Sigmoid colon (tissue), 7 donors: Measurements from ENCODE around the gene ARHGAP18. TPM values are rescaled to one million over a fixed set of nuclear protein-coding genes. Genes with fewer than 3 reads are reported as not detected.
A peak's percentile ranks its signal among the peaks of the same experiment; 100 is the strongest.

Source experiments
- DNase-seq: peaks from one replicate; pipeline ENCODE4 v3.0.0-alpha.2; 2019
- H3K27ac ChIP-seq, 4 donors: fragments of 200-600 bp; sonication (generic); one replicate each; pipeline ENCODE4 v1.5.1; 2016 to 2019; ENCODE audit warnings: mild to moderate bottlenecking in 1 of 4
- H3K27me3 ChIP-seq, 3 donors: fragments of 200-600 bp; sonication (generic); one replicate each; pipeline ENCODE4 v1.5.1; 2019; ENCODE audit warnings: mild to moderate bottlenecking in 1 of 3
- H3K36me3 ChIP-seq, 4 donors: fragments of 200-600 bp; sonication (generic); one replicate each; pipeline ENCODE4 v1.5.1; 2016 to 2019
- H3K4me1 ChIP-seq, 4 donors: fragments of 200-600 bp; sonication (generic); one replicate each; pipeline ENCODE4 v1.5.1; 2017 to 2019
- H3K4me3 ChIP-seq, 4 donors: fragments of 200-600 bp; sonication (generic); one replicate each; pipeline ENCODE4 v1.5.1; 2017 to 2019; ENCODE audit warnings: mild to moderate bottlenecking in 2 of 4, moderate library complexity in 1 of 4
- H3K9me3 ChIP-seq, 4 donors: fragments of 200-600 bp in 3 of 4; sonication (generic) in 3 of 4; one replicate each; pipeline versions ENCODE4 v1.5.1 to v1.6.1; 2013 to 2019
- CTCF ChIP-seq, 4 experiments: fragments of 450-650 bp in 3 of 4; fragments of 200-600 bp in 1 of 4; IDR thresholded peaks; one replicate each; pipeline ENCODE4 v1.5.1; 2016 to 2019; ENCODE audit warnings: antibody characterized with exemption in 4 of 4, mild to moderate bottlenecking in 3 of 4, moderate library complexity in 2 of 4
- EP300 ChIP-seq, 4 donors: sonication (generic); formaldehyde crosslinking; IDR thresholded peaks; one replicate each; pipeline ENCODE4 v1.6.1; 2017; ENCODE audit warnings: antibody characterized with exemption in 4 of 4
- POLR2A ChIP-seq, 2 donors: fragments of 450-650 bp; IDR thresholded peaks; one replicate each; pipeline ENCODE4 v1.6.1; 2016; ENCODE audit warnings: antibody characterized with exemption in 2 of 2, mild to moderate bottlenecking in 2 of 2, moderate library complexity in 2 of 2
- POLR2AphosphoS5 ChIP-seq, 4 donors: sonication (generic); formaldehyde crosslinking; IDR thresholded peaks; one replicate each; pipeline ENCODE4 v1.6.1; 2017; ENCODE audit warnings: antibody characterized with exemption in 4 of 4
- WGBS, 2 donors: extraction: QIAGEN DNeasy Blood & Tissue Kit; methylation state at CpG; one replicate each; pipeline ENCODE4 v1.1.7; 2013; 5-methylcytosine and 5-hydroxymethylcytosine counted together
- intact Hi-C: fragments of 100-400 bp; cut with DNase I; formaldehyde crosslinking; loops from one replicate; pipeline ENCODE4 v1.15.1; 2023
- polyA plus RNA-seq, 3 donors: library from polyadenylated mRNA; stranded (reverse); fragments of 200-250 nt; gene quantifications; one replicate each; pipeline ENCODE4 v1.2.3, GENCODE V29; 2013
- total RNA-seq, 4 donors: library from RNA; depleted of rRNA; stranded (reverse); fragments of >200 nt; gene quantifications; one replicate each; pipeline ENCODE4 v1.1.0, GENCODE V29; 2016
- donor health status: healthy with polysubstance abuse.
- donor health status: Bipolar disorder and iron deficiency.
- donor health status: healthy.

The ARHGAP18 gene
- total and polyA plus RNA-seq, 7 donors = 9.2 to 16.9 (median 10.7) TPM

GRCh38 chr6:129598244-129599187, 111.5 kb downstream of the ARHGAP18 start:
- H3K4me3 ChIP-seq = no peak overlapping the region
- H3K9me3 ChIP-seq = no peaks in the 10 kb centered on the region
- DNase-seq = no peak
- WGBS, 2 donors = 44 to 55% methylated on average over 6 of the region's 6 CpGs
- no peaks in the 10 kb centered on the region for H3K4me1 ChIP-seq
- intact Hi-C loops = loop anchor here (2.0 to 10.0 kb wide), 4 partner anchors 134 to 420 kb away; partner anchors contain the start of gene L3MBTL3
- no peaks in the 10 kb centered on the region for H3K27me3 ChIP-seq
- no peak for TF ChIP-seq POLR2A (IDR thresholded peaks at IDR 0.05)
- peak; percentile 66 to 83 (median 72) for TF ChIP-seq CTCF (IDR thresholded peaks at IDR 0.05)
- H3K36me3 ChIP-seq = no peaks in the 10 kb centered on the region
- H3K27ac ChIP-seq = no peak overlapping the region

GRCh38 chr6:129597023-129597713, 112.8 kb downstream of the ARHGAP18 start:
- intact Hi-C loops = loop anchor here (5.0 to 10.0 kb wide), 2 partner anchors 135 to 338 kb away; no protein-coding TSS in a partner anchor
- no peak for DNase-seq
- WGBS, 2 donors = 83 to 93% methylated on average over 5 of the region's 5 CpGs
- H3K4me1 ChIP-seq = no peaks in the 10 kb centered on the region
- H3K4me3 ChIP-seq = no peak overlapping the region
- H3K9me3 ChIP-seq = no peaks in the 10 kb centered on the region
- H3K27ac ChIP-seq = no peak overlapping the region
- H3K36me3 ChIP-seq = no peaks in the 10 kb centered on the region
- TF ChIP-seq POLR2A (IDR thresholded peaks at IDR 0.05) (no peak), CTCF (IDR thresholded peaks at IDR 0.05) (no peak), POLR2AphosphoS5 (IDR thresholded peaks at IDR 0.05) (no peak), EP300 (IDR thresholded peaks at IDR 0.05) (no peak)
- H3K27me3 ChIP-seq = no peaks in the 10 kb centered on the region

GRCh38 chr6:129596522-129596921, 113.5 kb downstream of the ARHGAP18 start:
- no peak for DNase-seq
- TF ChIP-seq POLR2AphosphoS5 (IDR thresholded peaks at IDR 0.05) (no peak), CTCF (IDR thresholded peaks at IDR 0.05) (no peak), POLR2A (IDR thresholded peaks at IDR 0.05) (no peak), EP300 (IDR thresholded peaks at IDR 0.05) (no peak)
- H3K4me3 ChIP-seq = no peak overlapping the region
- WGBS, 2 donors = 94 to 98% methylated on average over 1 of the region's 1 CpG
- H3K9me3 ChIP-seq = no peaks in the 10 kb centered on the region
- intact Hi-C loops = loop anchor here (5.0 to 10.0 kb wide), 2 partner anchors 136 to 338 kb away; no protein-coding TSS in a partner anchor
- H3K27ac ChIP-seq = no peak overlapping the region
- H3K27me3 ChIP-seq = no peaks in the 10 kb centered on the region
- no peaks in the 10 kb centered on the region for H3K36me3 ChIP-seq
- H3K4me1 ChIP-seq = no peaks in the 10 kb centered on the region

GRCh38 chr6:129593233-129593564, 116.8 kb downstream of the ARHGAP18 start:
- WGBS, 2 donors = 73 to 94% methylated on average over 3 of the region's 3 CpGs
- intact Hi-C loops = loop anchor here (10.0 kb wide), 1 partner anchor 342 kb away; no protein-coding TSS in a partner anchor

More at GRCh38 chr6:129593233-129593564, 116.8 kb downstream of the ARHGAP18 start:
- H3K4me1 ChIP-seq = no peaks in the 10 kb centered on the region
- no peak for TF ChIP-seq POLR2A (IDR thresholded peaks at IDR 0.05)
- TF ChIP-seq POLR2AphosphoS5 (IDR thresholded peaks at IDR 0.05) = no peak
- no peak for TF ChIP-seq CTCF (IDR thresholded peaks at IDR 0.05)
- no peak for TF ChIP-seq EP300 (IDR thresholded peaks at IDR 0.05)
- no peak overlapping the region for H3K4me3 ChIP-seq
- no peaks in the 10 kb centered on the region for H3K27me3 ChIP-seq
- H3K36me3 ChIP-seq = no peaks in the 10 kb centered on the region
- no peak overlapping the region for H3K27ac ChIP-seq
- no peaks in the 10 kb centered on the region for H3K9me3 ChIP-seq
- DNase-seq = no peak
